HepG2 (cell line): ENCODE data around the gene TRMT112. TPM values are rescaled to one million over a fixed set of nuclear protein-coding genes. Genes with fewer than 3 reads are reported as not detected.

Experiments used
- ATAD3A ChIP-seq: sonication (generic); formaldehyde crosslinking; IDR thresholded peaks from 2 replicates; pipeline ENCODE4 v1.4.0; 2020; ENCODE audit warnings: missing genetic modification reagents
- CCDC6 ChIP-seq: sonication (generic); formaldehyde crosslinking; IDR thresholded peaks from 2 replicates; pipeline ENCODE4 v1.8.1; 2022; ENCODE audit warnings: mild to moderate bottlenecking, missing genetic modification reagents, moderate library complexity
- CREB3 ChIP-seq: sonication (generic); formaldehyde crosslinking; IDR thresholded peaks from 2 replicates; pipeline ENCODE4 v1.5.0; 2020; ENCODE audit warnings: missing genetic modification reagents
- EP300 ChIP-seq, 3 experiments: sonication (generic) in 1 of 3; formaldehyde crosslinking in 1 of 3; IDR thresholded peaks; 2 replicates each; pipeline versions ENCODE4 v1.5.1 to v1.6.1; 2011 to 2020; ENCODE audit warnings: low read depth in 2 of 3, low read length in 2 of 3, borderline replicate concordance in 1 of 3, improper control_type of control experiment in 1 of 3, mild to moderate bottlenecking in 1 of 3, missing genetic modification reagents in 1 of 3, moderate library complexity in 1 of 3
- GMEB1 ChIP-seq: sonication (generic); formaldehyde crosslinking; IDR thresholded peaks from 2 replicates; pipeline ENCODE4 v1.5.1; 2020; ENCODE audit warnings: missing genetic modification reagents, mild to moderate bottlenecking, borderline replicate concordance
- PATZ1 ChIP-seq: sonication (generic); formaldehyde crosslinking; IDR thresholded peaks from 2 replicates; pipeline ENCODE4 v1.4.0; 2020; ENCODE audit warnings: missing genetic modification reagents
- RAD51 ChIP-seq: fragments of 450-650 bp; IDR thresholded peaks from 2 replicates; pipeline ENCODE4 v1.6.1; 2016; ENCODE audit warnings: borderline replicate concordance
- SALL1 ChIP-seq: sonication (generic); formaldehyde crosslinking; IDR thresholded peaks from 2 replicates; pipeline ENCODE4 v1.8.0; 2022; ENCODE audit warnings: mild to moderate bottlenecking, missing genetic modification reagents
- SIX4 ChIP-seq: sonication (generic); formaldehyde crosslinking; IDR thresholded peaks from 2 replicates; pipeline ENCODE4 v1.4.0; 2020; ENCODE audit warnings: missing genetic modification reagents
- SRSF4 ChIP-seq: fragments of 200-400 bp; formaldehyde crosslinking; IDR thresholded peaks from one replicate; pipeline ENCODE4 v1.6.1; 2018; ENCODE audit warnings: mild to moderate bottlenecking, low read depth, low read length, moderate library complexity; ENCODE audit not compliant: poor library complexity, severe bottlenecking
- TCF12 ChIP-seq, 2 experiments: fragments of 450-650 bp in 1 of 2; sonication (generic) in 1 of 2; formaldehyde crosslinking in 1 of 2; IDR thresholded peaks; 2 replicates each; pipeline versions ENCODE4 v1.6.1 to v1.8.0; 2017 to 2022; ENCODE audit warnings: antibody characterized with exemption in 1 of 2, mild to moderate bottlenecking in 1 of 2, missing genetic modification reagents in 1 of 2, moderate library complexity in 1 of 2
- TGIF2 ChIP-seq: IDR thresholded peaks from 2 replicates; pipeline ENCODE4 v1.6.1; 2016; ENCODE audit warnings: control low read depth, missing compliant biosample characterization
- THYN1 ChIP-seq: sonication (generic); formaldehyde crosslinking; IDR thresholded peaks from 2 replicates; pipeline ENCODE4 v1.8.1; 2023; ENCODE audit warnings: low read depth, mild to moderate bottlenecking, moderate library complexity, missing genetic modification reagents, borderline replicate concordance
- TRAFD1 ChIP-seq: sonication (generic); formaldehyde crosslinking; IDR thresholded peaks from 2 replicates; pipeline ENCODE4 v1.5.1; 2020; ENCODE audit warnings: missing genetic modification reagents, mild to moderate bottlenecking, borderline replicate concordance
- U2AF2 ChIP-seq: fragments of 200-400 bp; formaldehyde crosslinking; IDR thresholded peaks from 2 replicates; pipeline ENCODE4 v1.6.1; 2017; ENCODE audit warnings: low read depth, mild to moderate bottlenecking, low read length
- ZBTB26 ChIP-seq: IDR thresholded peaks from 2 replicates; pipeline ENCODE4 v1.6.1; 2016; ENCODE audit warnings: missing compliant biosample characterization, missing genetic modification reagents, borderline replicate concordance
- ZNF160 ChIP-seq: sonication (generic); formaldehyde crosslinking; IDR thresholded peaks from 2 replicates; pipeline ENCODE4 v1.8.0; 2022; ENCODE audit warnings: mild to moderate bottlenecking, inconsistent platforms, missing genetic modification reagents
- ZNF362 ChIP-seq: sonication (generic); formaldehyde crosslinking; IDR thresholded peaks from 2 replicates; pipeline ENCODE4 v1.4.0; 2020; ENCODE audit warnings: missing genetic modification reagents, mild to moderate bottlenecking, borderline replicate concordance
- polyA plus RNA-seq, 8 experiments: library from polyadenylated mRNA; depleted of rRNA in 3 of 8; stranded (reverse) in 7 of 8; unstranded in 1 of 8; fragments of >200 nt; fragmentation: Illumina TruSeq in 4 of 8; extraction: Trizol in 4 of 8; gene quantifications; 2 replicates each; pipeline versions ENCODE4 v1.2.1 to v1.2.3, GENCODE V29; 2011 to 2016; ENCODE audit warnings: low read depth in 4 of 8, missing spikeins in 1 of 8, mixed read lengths in 1 of 8; ENCODE audit not compliant: insufficient read depth in 1 of 8
- total RNA-seq, 5 experiments: library from RNA; depleted of rRNA; stranded (reverse); fragments of >200 nt; fragmentation: Illumina TruSeq; extraction: Trizol; gene quantifications; 2 replicates each; pipeline ENCODE4 v1.2.3, GENCODE V29; 2016; ENCODE audit warnings: low read depth in 1 of 5

TRMT112 gene
- total and polyA plus RNA-seq, 2 of the 13 experiments (the other 11 are each of a cell fraction or from before 2014, with no cell fraction given) = 186 to 409 TPM

GRCh38 chr11:64317325-64317960 is at the start of gene TRMT112 (continued):
- TF ChIP-seq ZBTB26 (CRISPR knock-in tag) (no peak; the same call in 1 of the 2 replicates), ZNF160 (CRISPR knock-in tag) (0 out of 2 replicates have a peak, but pooled peaks have one; percentile 31), ZNF362 (CRISPR knock-in tag) (peak; percentile 83; the same call in 1 of the 2 replicates), PATZ1 (CRISPR knock-in tag) (peak; percentile 51), SIX4 (CRISPR knock-in tag) (no peak), EP300 (IDR thresholded peaks at IDR 0.05; ENCODE audit: low read depth in 2 of 2, low read length in 2 of 2) (0 out of 4 replicates have a peak, but pooled peaks have one; percentile 5 to 15), EP300 (CRISPR knock-in tag; IDR thresholded peaks at IDR 0.05; ENCODE audit: borderline replicate concordance) (no peak), GMEB1 (CRISPR knock-in tag) (peak; percentile 79; the same call in 1 of the 2 replicates), SRSF4 (no peak), ATAD3A (CRISPR knock-in tag) (no peak), CCDC6 (peak; percentile 83), TGIF2 (CRISPR knock-in tag) (no peak), CREB3 (no peak), THYN1 (CRISPR knock-in tag) (no peak), TCF12 (IDR thresholded peaks at IDR 0.05) (no peak), TCF12 (CRISPR knock-in tag; IDR thresholded peaks at IDR 0.05) (0 out of 2 replicates have a peak, but pooled peaks have one; percentile 36), TRAFD1 (CRISPR knock-in tag) (no peak), SALL1 (peak; percentile 52; the same call in 1 of the 2 replicates), U2AF2 (0 out of 2 replicates have a peak, but pooled peaks have one; percentile 2), RAD51 (no peak)
